Activated CD8-positive, alpha-beta memory T cell treated with anti-CD3 and anti-CD28 coated beads for 48 hours (primary cell): Measurements from ENCODE around the gene HNRNPH1.

Experiments
- DNase-seq, 3 experiments: peaks; one replicate each; pipeline ENCODE4 v3.0.0-alpha.2; 2020; ENCODE audit warnings: low read depth in 2 of 3, low spot score in 2 of 3

HNRNPH1 gene

DNA sequence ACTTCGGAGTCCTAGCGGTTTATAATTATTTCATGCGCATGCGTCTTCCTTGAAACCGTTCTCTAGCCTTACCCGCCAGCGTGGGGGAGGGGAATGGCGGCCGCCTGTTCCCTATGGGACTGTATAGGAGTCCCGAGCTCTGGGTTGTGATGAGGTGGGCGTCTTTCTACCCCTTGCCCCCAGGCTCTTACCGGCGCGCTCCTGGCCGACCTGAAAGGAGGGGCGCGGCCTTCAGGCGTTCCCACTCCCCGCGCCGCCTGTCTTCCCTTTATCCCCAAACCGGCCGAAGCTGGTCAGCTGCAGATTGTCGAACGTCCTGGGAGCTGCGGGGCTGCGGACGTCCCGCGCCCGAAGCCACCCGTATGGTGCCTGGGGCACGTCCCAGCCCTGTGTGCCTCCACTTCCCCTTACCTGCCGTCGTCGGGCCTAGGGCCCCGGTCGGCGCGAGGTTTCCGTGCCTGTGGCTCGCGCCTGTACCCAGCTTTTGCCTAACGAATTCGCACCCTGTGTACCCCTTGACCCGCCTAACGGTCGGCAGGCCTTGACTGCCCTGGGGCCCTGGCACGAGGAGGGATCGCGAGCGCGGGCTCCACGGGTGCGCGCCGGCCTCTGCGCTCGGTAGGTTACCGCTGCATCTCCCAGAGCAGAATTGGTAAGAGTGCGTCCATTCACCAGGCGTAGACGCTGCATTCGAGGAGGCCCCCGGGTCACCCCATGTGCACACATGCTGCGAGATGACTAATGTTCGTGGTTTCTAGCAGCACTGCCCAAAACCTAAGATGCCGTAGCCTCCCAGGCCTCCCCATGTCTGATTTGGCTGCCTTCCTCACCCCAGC lies 653 bp upstream of the HNRNPH1 start:
- peak in 2 of 3 experiments; percentile 39 to 54 for DNase-seq

DNA sequence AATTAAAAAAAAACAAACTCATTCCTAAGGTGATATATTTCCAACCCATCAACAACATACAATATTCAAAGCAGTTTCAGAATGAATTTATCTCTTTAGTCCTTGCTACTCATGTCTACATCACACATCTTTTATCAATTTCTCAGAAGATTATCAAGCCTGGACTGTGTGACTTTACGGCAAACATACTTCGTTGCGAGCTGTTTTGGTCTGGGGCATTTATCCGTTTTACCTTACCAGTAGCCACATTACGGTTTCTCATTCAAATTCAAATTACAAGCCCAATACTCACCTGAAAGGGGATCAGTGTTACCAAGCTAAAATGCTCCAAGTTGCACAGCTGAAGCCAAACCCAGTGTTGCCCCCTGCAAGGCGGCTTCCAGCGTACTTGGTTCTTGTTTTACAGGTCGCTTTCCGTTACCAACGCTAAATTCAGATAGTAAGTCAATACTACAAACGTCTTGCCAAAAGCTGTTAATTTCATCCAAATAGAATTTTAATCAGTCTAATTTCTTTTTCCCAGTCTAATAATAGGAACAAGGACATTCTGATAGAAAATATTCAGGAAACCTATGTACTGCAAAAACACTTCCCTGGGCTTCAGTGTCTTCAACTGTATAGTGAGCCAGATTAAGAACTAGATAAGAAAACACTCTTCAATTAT lies 1.8 kb downstream of the HNRNPH1 start:
- DNase-seq = no peak

DNA sequence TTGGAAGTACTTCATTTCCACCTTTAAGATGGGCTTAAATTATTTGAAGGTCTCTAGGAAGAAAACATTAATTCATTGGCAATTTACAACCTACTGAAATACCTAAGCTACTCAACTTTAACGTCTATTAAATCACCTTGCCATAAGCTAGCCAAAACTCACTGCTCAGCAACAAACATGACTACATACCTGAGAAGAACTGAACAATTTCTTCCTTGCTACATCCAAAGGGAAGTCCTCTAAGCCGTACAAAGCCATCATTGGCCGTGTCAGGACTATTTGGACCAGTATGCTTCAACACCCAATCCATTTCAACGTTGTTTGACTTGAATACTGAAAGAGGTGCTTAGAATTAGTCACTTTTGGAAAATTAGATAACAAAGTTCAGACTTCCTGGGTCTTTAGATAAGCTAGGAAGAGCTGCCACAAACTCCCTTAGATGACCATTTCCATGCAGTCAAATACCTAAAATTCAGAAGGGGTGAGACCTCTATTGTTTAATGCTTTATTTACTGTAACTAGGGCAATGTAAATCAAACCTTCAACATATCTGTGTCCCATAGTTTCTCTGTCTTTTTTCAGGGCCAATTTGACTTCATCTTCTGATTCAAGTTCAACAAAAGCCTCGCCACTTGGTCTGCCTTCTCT lies 2.6 kb downstream of the HNRNPH1 start:
- no peak for DNase-seq

DNA sequence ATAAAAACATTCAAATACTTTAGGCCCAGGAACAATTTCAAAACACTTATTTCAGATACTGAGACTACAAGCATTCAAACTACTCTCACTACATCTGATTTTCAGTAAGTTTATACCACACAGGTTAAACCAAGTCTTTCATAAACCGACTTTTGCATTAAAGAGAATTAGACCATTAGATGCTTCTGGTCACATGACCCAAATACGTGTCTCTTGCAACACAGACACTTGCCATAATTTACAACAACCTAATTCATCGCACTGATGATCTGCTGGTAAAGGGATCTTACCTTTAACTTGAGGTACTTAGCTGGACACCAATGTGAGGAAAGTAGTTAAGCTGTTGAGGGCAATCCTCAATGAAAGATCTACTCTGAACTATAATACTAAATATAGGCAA lies 3.2 kb downstream of the HNRNPH1 start:
- no peak for DNase-seq

DNA sequence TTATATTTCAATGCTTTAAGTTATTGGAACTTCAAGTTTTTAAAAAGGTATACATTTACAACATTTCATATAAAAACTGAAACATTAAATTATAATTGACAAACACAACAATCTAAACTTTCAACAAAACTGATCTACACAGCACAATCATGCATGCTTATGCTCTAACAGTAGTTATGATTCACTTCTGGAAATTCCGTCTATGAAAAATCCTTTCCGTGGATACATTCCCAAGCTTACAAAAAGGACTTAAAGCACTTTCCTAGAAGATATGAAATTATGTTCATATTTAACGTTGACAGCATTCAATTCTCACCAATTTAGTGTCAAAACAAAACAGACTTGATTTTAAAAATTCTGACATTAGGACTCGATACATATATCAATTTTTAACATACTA lies 3.7 kb downstream of the HNRNPH1 start:
- no peak for DNase-seq

DNA sequence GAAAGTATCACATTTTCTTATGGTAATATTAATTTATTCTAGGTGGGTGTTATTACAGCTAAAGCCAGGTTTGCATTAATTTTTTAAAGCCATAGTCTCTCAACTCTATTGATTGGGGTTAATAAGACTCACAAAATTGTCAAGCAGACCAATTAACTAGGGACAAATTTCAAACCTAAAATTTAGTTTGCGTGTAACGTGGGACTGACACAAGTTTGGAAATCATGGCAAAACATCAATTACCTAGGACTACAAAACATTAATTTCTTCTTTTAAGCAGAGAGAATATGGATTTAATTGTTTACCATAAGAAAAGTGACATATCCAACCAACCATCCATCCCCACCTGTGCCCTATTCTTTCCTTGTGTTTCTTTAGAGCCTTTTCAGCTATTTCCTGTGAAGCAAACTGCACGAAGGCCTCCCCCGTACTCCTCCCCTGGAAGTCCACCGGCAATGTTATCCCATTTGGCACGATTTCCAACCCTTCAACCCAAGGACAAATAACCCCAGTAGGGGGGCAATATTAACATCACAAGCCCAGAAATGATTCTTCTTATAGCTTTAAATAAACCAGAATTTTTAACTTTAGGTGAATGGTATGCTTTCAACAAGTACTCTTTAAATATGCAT lies 4.4 kb downstream of the HNRNPH1 start:
- no peak for DNase-seq

DNA sequence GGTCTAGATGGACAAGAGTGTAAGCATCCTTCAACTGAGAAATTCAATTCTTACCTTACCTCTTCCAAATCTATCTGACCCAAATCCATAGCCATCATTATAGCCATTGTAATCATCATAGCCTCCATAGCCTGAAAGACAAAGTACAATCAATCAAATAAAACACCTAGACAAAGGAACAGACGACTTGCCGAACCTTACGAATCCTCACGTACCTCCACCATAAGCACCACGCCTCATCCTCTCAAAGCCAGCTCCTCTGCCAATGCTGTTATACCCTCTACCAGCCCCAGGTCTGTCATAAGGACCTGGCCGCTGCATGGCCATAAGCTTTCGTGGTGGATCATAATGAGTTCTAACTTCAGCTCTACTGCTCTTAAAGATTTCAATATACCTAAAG lies 5.5 kb downstream of the HNRNPH1 start:
- no peak for DNase-seq

DNA sequence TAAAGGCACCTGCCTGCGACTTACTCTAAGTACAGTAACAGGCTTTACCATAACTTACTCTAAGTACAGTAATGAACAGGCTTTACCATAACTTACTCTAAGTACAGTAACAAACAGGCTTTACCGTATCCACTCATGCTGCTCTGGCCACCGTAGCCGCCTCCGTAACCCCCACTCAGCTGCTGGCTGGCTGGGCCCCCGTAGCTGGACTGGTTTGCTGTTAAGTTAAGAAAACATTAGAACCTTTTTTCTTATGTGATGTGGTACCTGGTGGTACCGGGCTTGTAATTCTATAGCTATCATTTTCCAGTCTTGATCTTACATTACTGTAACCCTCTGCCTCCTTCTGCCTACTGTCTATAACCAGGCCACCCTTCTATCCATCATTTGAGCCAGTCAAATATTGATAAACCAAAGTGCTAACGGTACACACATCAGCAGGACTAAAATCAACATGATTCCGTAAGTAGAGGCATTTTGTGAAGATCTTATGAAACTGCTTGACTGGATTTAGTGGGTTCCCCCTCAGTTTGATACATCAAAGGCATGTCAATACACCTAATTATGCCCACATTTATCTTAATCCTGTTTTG lies 7.4 kb downstream of the HNRNPH1 start:
- no peak for DNase-seq

DNA sequence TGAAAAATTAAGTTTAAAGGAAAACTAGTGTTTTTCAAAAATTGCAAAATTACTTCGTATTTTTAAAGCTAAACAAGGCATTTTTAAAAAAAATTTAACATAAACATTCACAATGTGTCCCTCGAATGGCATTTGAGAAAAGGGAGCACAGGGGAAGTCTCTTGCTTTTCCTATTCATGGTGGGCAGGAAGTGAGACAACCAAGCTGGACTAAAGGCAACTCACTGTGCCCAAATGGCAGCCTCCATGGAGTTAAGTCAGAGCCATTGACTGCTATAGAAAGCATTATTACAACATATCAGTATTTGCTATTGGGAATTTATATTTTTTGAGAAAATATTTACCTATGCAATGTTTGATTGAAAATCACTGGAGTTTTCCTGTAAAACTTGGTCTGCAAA lies 8.3 kb downstream of the HNRNPH1 start:
- no peak for DNase-seq

DNA sequence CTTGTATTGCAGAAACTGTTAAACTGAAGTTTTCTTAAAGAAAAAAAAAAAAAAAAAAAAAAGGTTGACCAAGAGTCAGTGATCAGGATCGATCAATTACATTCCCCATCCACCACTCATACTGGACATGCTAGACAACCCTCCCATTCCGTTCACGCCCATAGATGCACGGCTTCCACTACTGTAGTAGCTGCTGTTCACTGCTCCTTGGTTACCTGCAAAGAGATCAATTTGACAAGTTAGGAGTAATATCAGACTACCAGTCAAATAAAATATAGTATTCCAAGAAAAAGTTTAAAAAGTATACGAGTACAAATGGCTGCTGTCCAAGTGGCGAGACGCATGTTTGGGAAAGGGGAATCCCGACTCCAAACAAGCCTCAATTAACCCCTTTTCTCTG lies 8.7 kb downstream of the HNRNPH1 start:
- DNase-seq = no peak

DNA sequence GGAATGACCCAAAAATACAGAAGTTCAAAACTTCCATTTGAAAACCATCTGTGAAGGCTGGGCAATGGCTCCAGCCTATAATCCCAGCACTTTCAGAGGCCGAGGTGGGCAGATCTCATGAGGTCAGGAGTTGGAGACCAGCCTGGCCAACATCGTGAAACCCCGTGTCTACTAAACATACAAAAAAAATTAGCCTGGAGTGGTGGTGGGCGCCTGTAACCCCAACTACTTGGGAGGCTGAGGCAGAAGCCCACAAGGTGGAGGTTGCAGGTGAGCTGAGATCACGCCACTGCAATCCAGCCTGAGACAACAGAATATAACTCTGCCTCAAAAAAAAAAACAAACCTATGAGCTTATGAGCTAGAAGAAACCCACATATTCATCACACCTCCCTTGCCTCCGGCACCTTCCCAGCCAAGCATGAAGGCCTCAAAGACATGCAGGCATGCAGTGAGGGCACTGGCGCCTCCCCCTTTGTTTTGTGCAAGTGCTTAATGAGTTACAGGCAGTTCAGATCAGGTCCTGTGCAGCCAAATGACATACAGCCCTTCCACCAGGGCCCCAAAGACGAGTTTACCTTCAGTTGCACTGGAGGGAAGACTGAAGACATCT lies 9.9 kb downstream of the HNRNPH1 start:
- DNase-seq = no peak

DNA sequence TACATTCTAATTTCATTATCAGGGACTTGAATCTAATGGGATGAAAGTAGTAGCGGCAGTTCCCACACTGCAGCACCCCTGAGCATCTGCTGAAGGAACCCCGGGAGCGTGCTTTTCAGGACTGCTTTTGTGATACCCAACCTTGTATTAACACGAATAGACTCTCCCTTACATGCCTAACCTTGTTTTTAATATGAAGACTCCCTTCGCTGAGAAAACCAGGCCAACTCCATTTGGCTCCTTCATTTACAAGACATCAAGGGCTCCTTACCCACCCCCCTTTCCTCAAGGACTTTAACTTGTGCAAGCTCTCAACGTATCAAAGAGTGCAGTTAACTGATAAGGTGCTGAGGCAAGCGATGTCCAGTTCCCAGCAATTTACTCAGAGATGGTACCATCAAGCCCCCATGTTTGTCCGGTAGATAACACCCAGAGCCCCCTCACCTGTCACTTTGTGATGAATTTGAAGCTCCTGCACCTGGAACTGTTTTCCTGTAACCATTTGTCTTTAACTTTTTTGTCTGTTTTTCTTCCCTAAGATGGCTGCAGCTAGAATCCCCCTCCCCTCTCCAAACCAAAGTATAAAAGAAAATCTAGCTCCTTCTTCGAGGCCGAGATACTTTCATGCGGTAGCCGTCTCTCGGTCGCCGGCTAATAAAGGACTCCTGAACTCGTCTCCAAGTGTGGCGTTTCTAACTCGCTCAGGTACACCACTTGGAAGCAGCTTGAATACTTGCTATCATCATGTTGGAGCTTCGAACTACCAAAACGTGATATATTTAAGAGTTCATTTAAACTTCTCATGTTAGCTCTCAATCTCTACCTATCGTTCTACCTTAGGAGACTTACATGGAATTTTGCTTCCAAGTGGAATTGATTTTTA lies 10.7 kb downstream of the HNRNPH1 start:
- DNase-seq = no peak

DNA sequence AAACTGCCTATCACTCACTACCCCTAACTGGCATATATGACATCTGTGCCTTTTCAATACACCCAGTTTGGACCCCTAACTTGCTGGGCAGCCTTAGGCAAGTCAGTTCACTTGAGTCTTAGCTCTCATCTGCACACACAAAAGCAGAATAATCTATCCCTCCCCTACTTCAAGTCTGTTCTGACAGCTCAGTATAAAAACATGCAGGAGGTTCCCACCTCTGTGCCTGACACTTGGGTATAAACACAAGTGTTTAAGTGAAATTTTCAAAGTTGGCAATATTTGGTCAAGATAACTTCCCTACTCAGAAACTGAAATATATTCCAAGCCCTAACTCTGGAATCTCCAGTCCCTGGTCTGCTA lies 12.6 kb downstream of the HNRNPH1 start:
- no peak for DNase-seq

DNA sequence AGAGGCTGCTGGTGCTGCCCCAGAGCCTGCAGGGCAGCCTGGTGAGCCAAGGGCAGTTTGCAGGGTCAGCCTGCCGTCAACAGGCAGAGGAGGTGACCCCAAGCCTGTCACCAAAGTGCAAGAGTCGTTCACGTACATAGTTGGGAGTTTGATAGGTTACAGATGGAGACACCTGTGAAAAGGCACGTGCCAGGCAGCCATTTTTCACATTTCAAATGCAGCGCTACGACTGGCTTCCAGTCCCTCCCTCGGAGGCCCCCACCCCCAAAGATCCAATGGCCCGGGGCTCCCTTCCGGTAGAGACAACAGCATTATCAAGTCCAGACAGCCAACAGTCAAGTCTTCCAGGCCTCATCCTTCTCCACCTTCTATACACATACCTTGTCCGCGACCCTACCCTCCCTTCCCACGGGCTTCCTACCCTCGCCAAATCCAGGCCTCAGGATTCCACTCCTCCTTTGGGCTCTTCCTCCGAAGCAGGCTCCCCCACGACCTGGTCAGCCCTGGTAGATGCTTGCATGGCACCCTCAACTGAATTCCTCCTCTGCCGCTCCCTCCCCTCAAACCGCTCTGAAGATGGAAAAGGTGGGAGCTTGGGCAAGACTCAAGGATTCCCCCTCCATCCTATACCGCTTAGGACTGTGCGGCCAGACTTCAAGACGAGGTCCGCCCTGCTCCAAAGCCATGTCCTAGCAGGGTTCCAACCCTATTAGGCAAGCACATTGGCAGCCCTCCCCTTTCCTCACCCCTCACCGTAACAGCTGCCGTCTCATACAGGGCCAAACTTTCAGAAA lies 13.2 kb downstream of the HNRNPH1 start:
- no peak for DNase-seq

DNA sequence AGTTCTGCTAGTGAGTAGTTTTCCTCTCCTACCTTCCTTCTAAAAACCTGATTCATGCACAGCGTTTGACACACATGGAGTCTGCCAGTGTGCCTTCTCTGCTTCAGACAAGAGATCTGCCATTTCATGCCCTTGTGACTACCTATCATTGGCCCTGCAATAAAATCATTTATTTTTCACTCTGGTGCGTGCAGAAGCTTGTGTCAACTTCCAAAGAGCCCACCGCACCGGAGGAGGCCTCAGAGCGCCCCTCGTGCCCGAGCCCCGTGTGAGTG lies 13.7 kb downstream of the HNRNPH1 start:
- DNase-seq = no peak

DNA sequence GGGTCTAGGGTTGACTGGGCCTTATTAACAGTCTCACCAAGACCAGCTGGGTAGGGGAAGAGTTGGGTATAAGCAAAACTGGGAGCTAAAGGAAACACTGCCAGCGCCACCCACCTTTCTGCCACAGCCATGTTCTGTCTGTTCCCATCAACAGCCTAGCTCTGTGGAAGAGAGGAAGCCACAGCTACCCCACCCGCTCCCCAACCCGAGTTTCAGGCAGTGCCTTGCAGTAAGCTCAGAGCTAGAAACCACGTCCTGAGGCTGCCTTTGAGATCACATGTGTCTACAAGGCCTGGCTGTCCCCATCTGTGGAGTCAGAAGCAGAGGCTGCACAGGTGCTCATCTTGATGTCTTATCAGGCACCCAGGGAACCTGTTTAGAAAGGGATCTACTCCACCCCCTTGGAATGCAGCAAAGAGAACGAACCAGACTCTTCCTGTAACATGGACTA lies 15.3 kb downstream of the HNRNPH1 start:
- DNase-seq = no peak

DNA sequence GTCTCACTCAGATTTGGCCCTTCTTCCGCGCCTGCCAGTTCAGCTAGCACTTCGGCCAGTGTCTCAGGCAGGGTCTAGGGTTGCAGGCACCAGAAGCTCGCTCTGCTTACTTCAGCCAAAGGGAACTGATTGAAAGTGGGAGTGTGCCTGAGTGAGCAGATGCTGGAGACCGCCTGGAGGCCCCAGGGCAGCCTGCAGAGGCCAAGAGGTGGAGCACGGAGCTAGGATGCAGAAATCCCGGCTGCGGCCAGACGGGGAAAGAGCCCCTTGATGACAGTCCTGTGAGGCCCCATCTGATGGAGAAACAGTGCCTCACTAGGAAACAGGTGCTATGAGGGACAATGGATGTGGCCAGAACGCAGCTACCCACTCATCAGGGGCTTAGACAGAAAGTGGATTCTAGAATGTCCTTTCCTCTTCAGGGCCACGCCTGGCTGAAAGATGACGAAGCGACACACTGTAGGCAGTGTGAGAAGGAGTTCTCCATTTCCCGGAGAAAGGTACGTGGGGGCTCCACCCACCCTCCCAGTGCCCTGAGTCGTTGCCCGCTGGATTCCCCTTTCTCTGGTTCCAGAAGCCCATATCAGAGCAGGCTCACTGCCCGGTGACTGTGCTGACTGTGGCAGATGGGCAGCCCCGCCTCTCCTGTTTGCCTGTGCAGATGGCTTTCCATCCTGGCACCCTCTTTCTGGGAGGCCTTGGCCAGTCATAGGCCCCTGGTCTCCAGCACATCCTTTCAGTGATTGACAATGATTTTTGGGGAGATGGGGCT lies 16.1 kb downstream of the HNRNPH1 start:
- DNase-seq = no peak

DNA sequence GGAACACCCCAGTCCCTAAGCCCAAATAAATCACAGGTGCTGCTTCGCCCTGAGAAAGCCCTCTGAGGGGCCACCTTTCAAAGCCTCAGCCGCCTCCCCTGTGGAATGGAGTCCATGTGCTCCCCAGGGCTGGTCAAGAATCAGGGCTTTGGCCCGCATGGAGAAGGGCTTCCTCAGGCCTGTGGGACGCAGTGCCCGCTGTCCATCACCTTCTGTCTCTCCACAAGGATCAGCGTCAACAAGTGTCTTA lies 16.6 kb downstream of the HNRNPH1 start:
- DNase-seq = no peak
